ENCODE results near the gene RPL38. TPM values are rescaled to one million over a fixed set of nuclear protein-coding genes. Genes with fewer than 3 reads are reported as not detected.

RPL38 gene
- total RNA-seq, 6 experiments from 2014 or later: 660 to 867 (median 812) TPM

- Mint-ChIP-seq H3K4me1 (ENCODE audit: low read depth) (peaks cover 38% of the 10 kb centered on the region), H3K27ac (no peak overlapping the region), H3K4me3 (0 out of 2 replicates have a peak overlapping the region, but pooled peaks have one; percentile 50), H3K27me3 (ENCODE audit: insufficient read depth) (peaks cover 25% of the 10 kb centered on the region), H3K9me3 (no peaks in the 10 kb centered on the region), H3K36me3 (ENCODE audit: low read depth) (peaks cover 10% of the 10 kb centered on the region)
- TF ChIP-seq CTCF (IDR thresholded peaks at IDR 0.05): no peak
- no peak for DNase-seq
Measured at GRCh38 chr17:74214484-74215341, 11.2 kb downstream of the RPL38 start.

DNA sequence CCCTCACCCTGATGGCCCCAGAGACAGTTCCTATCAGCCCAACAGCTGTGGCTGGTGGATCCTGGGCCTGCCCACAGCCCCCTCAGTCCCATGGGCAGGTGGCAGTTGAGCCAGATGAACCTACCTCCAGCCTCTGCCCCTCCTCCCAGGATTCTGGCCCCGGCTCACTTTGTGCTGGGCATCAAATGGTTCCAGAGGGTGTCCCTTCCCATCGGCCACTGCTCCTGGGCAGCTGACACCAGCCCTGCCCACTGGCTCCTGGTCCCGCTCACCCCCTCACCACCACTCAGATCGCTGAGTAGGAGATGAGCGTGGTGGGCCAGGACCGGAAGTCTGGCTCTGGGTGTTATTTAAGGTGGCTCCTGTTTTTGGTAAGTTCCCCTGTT, 11.9 kb downstream of the RPL38 start:
- peaks cover 32% of the 10 kb centered on the region for H3K4me1 Mint-ChIP-seq (ENCODE audit: low read depth)
- no peak for DNase-seq
- H3K9me3 Mint-ChIP-seq: no peaks in the 10 kb centered on the region
- no peak overlapping the region for H3K4me3 Mint-ChIP-seq
- H3K27ac Mint-ChIP-seq: no peak overlapping the region
- H3K36me3 Mint-ChIP-seq (ENCODE audit: low read depth): peaks cover 4% of the 10 kb centered on the region
- TF ChIP-seq CTCF (IDR thresholded peaks at IDR 0.05): no peak
- H3K27me3 Mint-ChIP-seq (ENCODE audit: insufficient read depth): peaks cover 25% of the 10 kb centered on the region

DNA sequence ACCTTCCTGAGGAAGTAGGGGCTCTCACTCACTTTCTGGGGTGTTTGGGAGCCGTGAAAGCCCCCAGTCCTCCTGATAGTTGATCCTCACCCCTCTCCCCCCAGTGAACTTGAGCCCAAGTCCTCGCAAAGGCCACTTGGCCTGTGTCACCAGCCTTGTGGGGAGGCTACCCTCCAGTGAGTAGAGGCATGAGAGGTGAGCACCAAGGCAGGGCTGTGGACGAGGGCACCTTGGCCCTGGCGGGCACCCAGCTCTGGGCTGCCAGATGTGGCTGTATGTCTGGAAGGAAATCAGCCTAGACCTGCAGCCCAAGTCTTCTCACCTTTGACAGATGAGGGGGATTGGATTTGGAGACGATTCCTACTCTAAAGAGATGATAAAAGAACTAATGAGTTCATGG, 13.0 kb downstream of the RPL38 start:
- H3K36me3 Mint-ChIP-seq (ENCODE audit: low read depth): no peaks in the 10 kb centered on the region
- TF ChIP-seq CTCF (IDR thresholded peaks at IDR 0.05): no peak
- no peak for DNase-seq
- peaks cover 17% of the 10 kb centered on the region for H3K27me3 Mint-ChIP-seq (ENCODE audit: insufficient read depth)
- peaks cover 21% of the 10 kb centered on the region for H3K4me1 Mint-ChIP-seq (ENCODE audit: low read depth)
- H3K27ac Mint-ChIP-seq: no peak overlapping the region
- H3K4me3 Mint-ChIP-seq: no peak overlapping the region
- H3K9me3 Mint-ChIP-seq: no peaks in the 10 kb centered on the region

DNA sequence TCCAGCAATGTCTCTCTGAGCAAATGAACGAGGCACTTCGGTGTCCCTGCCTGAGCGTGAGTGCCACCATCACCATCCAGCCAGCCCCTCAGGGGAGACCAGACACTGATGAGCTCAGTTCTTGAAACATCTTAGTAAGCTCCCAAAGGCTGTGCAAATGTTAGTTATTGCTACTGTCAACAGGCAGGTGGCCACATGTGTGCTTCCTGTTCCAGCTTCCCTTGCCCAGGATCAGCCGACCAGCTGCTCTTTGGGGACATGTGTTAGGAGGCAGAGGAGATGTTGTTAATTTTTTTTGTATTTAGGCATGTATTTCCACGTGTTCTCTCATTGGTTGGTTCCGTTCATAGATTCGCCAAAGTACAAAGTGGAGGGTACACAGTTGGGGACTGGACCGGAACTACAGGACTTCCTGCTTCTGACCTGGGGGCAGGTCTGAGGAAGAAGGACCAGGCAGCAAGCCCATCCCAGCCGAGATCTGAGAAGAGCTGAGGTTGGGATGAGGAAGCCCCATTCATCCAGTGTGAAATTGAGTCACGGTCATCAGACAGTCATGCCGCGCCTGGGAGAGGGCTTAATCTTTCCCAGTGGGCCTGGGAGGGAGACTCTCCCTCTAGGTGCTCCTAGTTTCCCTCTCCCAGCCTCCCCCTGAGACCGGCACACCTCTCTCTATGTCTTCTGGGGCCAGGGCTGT, 13.7 kb downstream of the RPL38 start:
- DNase-seq: no peak
- H3K4me3 Mint-ChIP-seq: no peak overlapping the region
- H3K27ac Mint-ChIP-seq: no peak overlapping the region
- H3K9me3 Mint-ChIP-seq: no peaks in the 10 kb centered on the region
- peaks cover 15% of the 10 kb centered on the region for H3K27me3 Mint-ChIP-seq (ENCODE audit: insufficient read depth)
- peaks cover 14% of the 10 kb centered on the region for H3K4me1 Mint-ChIP-seq (ENCODE audit: low read depth)
- TF ChIP-seq CTCF (IDR thresholded peaks at IDR 0.05): no peak
- H3K36me3 Mint-ChIP-seq (ENCODE audit: low read depth): no peaks in the 10 kb centered on the region

DNA sequence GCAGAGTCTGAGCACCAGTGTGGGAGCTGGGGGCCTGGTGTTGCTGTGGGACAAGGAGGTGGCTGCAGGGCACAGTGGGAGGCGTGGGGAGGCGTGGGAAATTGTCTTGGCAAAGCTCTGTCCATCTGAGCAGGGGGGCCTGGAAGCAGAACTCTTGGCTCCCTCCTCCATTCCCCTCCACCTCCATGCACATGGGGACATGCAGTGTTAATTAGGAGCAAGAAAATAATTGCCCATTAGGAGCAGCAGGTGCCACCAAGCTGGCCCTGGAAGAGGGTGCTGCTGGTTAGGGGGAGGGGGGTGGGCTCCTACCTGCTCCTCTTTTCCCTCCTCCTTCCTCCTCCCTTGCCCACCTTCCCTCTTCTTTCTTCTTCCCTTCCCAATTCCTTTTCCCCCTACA, 14.4 kb downstream of the RPL38 start:
- H3K9me3 Mint-ChIP-seq: no peaks in the 10 kb centered on the region

More for the DNA sequence above, 14.4 kb downstream of the RPL38 start:
- TF ChIP-seq CTCF (IDR thresholded peaks at IDR 0.05): no peak
- H3K4me1 Mint-ChIP-seq (ENCODE audit: low read depth): peaks cover 7% of the 10 kb centered on the region
- no peak overlapping the region for H3K4me3 Mint-ChIP-seq
- H3K27me3 Mint-ChIP-seq (ENCODE audit: insufficient read depth): peaks cover 8% of the 10 kb centered on the region
- DNase-seq: no peak
- no peak overlapping the region for H3K27ac Mint-ChIP-seq
- no peaks in the 10 kb centered on the region for H3K36me3 Mint-ChIP-seq (ENCODE audit: low read depth)
